ENCODE data around the gene MAPRE3.

MAPRE3 gene

GRCh38 chr2:26954135-26954534 is 16.3 kb upstream of the MAPRE3 start:
- no peaks in the 10 kb centered on the region for H3K36me3 ChIP-seq (ENCODE audit: control insufficient read depth, low read depth, low read length)
- H3K4me3 ChIP-seq (ENCODE audit: low read length), result no peak overlapping the region
- H3K27ac ChIP-seq (ENCODE audit: low read length), result no peak overlapping the region
- no peak overlapping the region for H3K9ac ChIP-seq (ENCODE audit: low read length)
- H3K27me3 ChIP-seq (ENCODE audit: control insufficient read depth, insufficient read depth, low read length), result no peaks in the 10 kb centered on the region
- H3K9me3 ChIP-seq (ENCODE audit: control insufficient read depth, low read depth, low read length), result no peaks in the 10 kb centered on the region
- no peaks in the 10 kb centered on the region for H3K4me1 ChIP-seq (ENCODE audit: control insufficient read depth, low read depth, low read length)

DNA sequence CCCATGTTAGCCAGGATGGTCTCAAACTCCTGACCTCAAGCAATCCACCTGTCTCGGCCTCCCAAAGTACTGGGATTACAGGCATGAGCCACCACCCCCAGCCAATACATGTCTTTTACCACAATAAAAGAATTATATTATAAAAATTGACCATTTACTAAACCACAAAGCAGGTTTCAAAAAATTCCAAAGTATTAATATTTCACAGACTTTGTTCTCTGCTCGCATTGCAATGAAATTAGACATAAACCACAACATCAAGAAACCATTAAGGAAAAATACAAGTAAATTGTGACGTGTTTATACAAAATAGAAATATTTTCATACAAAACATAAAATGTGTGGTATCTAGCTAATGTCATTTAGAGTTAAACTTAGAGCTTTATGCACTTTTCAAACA is 13.4 kb upstream of the MAPRE3 start:
- no peak overlapping the region for H3K4me3 ChIP-seq (ENCODE audit: low read length)

GRCh38 chr2:26957534-26957933 is 12.9 kb upstream of the MAPRE3 start:
- Histone ChIP-seq H3K4me3 (ENCODE audit: low read length) (no peak overlapping the region), H3K9ac (ENCODE audit: low read length) (no peak overlapping the region), H3K9me3 (ENCODE audit: control insufficient read depth, low read depth, low read length) (no peaks in the 10 kb centered on the region), H3K27me3 (ENCODE audit: control insufficient read depth, insufficient read depth, low read length) (no peaks in the 10 kb centered on the region), H3K36me3 (ENCODE audit: control insufficient read depth, low read depth, low read length) (no peaks in the 10 kb centered on the region), H3K4me1 (ENCODE audit: control insufficient read depth, low read depth, low read length) (no peaks in the 10 kb centered on the region), H3K27ac (ENCODE audit: low read length) (no peak overlapping the region)

More for the DNA sequence above, 13.4 kb upstream of the MAPRE3 start:
- Histone ChIP-seq H3K9me3 (ENCODE audit: control insufficient read depth, low read depth, low read length) (no peaks in the 10 kb centered on the region), H3K4me1 (ENCODE audit: control insufficient read depth, low read depth, low read length) (no peaks in the 10 kb centered on the region), H3K9ac (ENCODE audit: low read length) (no peak overlapping the region), H3K27me3 (ENCODE audit: control insufficient read depth, insufficient read depth, low read length) (no peaks in the 10 kb centered on the region), H3K27ac (ENCODE audit: low read length) (no peak overlapping the region), H3K36me3 (ENCODE audit: control insufficient read depth, low read depth, low read length) (no peaks in the 10 kb centered on the region)

DNA sequence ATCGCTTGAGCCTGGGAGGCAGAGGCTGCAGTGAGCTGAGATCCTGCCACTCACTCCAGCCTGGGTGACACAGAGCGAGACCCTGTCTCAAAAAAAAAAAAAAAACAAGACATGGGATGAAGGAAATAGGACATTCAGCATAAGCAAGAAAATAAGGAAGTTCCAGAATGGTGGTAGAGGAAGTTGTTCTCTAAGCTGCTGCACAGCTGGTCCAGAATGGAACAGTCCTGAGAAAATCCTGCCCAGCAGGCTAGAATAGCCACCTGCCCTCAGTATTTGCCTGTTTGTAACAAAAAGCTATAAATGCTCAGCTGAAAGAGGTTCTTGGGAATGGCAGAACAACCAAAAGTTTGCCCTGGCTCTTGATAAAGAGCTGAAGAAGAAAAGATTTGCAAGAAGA is 11.1 kb upstream of the MAPRE3 start:
- H3K9me3 ChIP-seq (ENCODE audit: control insufficient read depth, low read depth, low read length), result no peaks in the 10 kb centered on the region
- H3K27ac ChIP-seq (ENCODE audit: low read length), result no peak overlapping the region
- no peaks in the 10 kb centered on the region for H3K36me3 ChIP-seq (ENCODE audit: control insufficient read depth, low read depth, low read length)
- no peak overlapping the region for H3K4me3 ChIP-seq (ENCODE audit: low read length)
- no peaks in the 10 kb centered on the region for H3K4me1 ChIP-seq (ENCODE audit: control insufficient read depth, low read depth, low read length)
- H3K27me3 ChIP-seq (ENCODE audit: control insufficient read depth, insufficient read depth, low read length), result no peaks in the 10 kb centered on the region
- no peak overlapping the region for H3K9ac ChIP-seq (ENCODE audit: low read length)

DNA sequence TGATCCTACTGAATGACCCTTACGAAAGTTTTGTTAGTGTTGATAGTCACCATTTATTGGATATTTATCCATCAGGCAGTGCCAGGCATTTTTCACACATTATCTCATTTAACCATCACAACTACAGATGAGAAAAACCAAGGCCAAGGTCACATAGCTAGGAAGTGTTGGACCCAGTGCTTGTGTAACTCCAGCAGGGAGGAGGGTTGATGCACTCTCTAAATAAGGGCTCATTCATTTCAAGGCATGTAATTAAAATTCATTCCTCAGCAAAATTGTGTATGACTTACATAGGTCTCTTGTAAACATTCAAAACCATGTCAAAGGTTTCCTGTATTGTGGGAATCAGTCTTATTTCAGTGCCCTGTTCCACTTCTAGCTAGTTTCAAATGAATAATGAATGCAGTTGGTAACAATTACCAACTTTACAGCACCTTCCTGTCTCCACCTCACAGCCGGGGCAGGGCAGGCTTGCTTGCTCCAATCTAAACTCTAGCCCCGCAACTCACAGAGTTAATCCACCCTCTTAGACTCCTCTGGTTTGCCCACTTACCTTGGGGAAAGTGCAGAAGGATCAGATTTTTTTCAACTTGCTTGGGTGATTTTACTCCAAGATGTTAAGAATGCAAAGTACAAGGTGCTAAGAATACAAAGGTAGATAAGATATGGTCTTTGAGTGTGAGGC is 5.8 kb upstream of the MAPRE3 start:
- H3K9me3 ChIP-seq (ENCODE audit: control insufficient read depth, low read depth, low read length), result no peaks in the 10 kb centered on the region
- no peak overlapping the region for H3K9ac ChIP-seq (ENCODE audit: low read length)
- no peaks in the 10 kb centered on the region for H3K36me3 ChIP-seq (ENCODE audit: control insufficient read depth, low read depth, low read length)
- no peak overlapping the region for H3K27ac ChIP-seq (ENCODE audit: low read length)
- no peaks in the 10 kb centered on the region for H3K4me1 ChIP-seq (ENCODE audit: control insufficient read depth, low read depth, low read length)
- peaks cover 17% of the 10 kb centered on the region for H3K27me3 ChIP-seq (ENCODE audit: control insufficient read depth, insufficient read depth, low read length)
- H3K4me3 ChIP-seq (ENCODE audit: low read length), result no peak overlapping the region

DNA sequence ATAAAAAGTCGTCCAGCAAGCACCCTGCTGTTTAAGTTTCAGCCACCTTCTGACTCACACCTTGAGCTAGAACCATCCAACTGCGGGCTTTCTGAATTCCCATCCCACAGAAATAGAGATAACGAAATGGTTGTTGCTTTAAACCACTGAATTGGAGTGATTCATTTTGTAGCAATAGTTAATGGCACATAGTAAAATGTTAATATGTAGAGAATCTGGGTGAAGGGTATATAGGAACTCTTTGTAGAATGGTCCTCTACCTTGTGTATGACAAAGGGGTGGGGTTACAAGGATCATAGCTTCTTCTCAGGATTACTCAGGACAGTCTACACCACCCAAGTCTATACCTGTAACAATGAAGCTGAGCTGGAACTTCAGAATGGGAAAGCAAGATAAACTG is 2.4 kb upstream of the MAPRE3 start:
- no peaks in the 10 kb centered on the region for H3K4me1 ChIP-seq (ENCODE audit: control insufficient read depth, low read depth, low read length)
- H3K36me3 ChIP-seq (ENCODE audit: control insufficient read depth, low read depth, low read length), result no peaks in the 10 kb centered on the region
- H3K9me3 ChIP-seq (ENCODE audit: control insufficient read depth, low read depth, low read length), result no peaks in the 10 kb centered on the region
- no peak overlapping the region for H3K4me3 ChIP-seq (ENCODE audit: low read length)
- H3K27me3 ChIP-seq (ENCODE audit: control insufficient read depth, insufficient read depth, low read length), result peaks cover 33% of the 10 kb centered on the region
- H3K9ac ChIP-seq (ENCODE audit: low read length), result no peak overlapping the region
- no peak overlapping the region for H3K27ac ChIP-seq (ENCODE audit: low read length)

DNA sequence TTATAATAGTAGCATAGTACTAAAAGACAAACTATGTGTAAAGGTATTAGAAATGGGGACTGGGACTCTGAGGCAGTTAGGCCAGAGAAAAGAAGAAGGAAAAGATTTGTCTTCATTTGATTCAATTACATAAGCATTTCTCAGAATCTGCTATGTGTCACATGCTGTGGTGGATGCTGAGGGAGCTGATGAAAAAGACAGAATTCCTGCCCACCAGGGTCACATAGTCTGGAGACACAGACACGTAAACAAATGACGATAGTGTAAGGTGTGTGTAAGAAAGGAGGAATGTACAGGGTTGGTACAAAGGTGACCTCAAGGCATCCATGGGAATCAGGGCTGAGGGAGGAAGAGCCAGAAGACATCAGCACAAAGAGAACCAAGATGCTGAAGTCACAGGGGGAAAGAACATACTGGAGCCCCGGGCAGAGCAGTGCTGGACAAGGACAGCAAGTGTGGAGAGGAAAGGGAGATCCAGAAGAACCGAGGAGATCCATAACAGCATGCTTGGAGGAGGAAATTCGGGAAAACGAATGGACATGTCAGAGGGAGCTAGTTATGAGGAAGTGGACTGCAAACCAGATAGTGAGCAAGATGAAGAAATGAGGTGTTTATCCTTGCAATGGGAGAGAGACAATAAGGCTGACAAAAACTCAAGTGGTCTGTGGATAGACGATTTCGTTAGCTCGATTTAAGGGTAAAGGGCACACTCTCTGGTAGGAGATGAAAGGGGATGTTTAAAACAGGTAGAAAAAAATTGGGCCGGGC is 1.2 kb upstream of the MAPRE3 start:
- Histone ChIP-seq H3K9ac (ENCODE audit: low read length) (no peak overlapping the region), H3K36me3 (ENCODE audit: control insufficient read depth, low read depth, low read length) (no peaks in the 10 kb centered on the region), H3K27ac (ENCODE audit: low read length) (no peak overlapping the region), H3K9me3 (ENCODE audit: control insufficient read depth, low read depth, low read length) (no peaks in the 10 kb centered on the region), H3K4me1 (ENCODE audit: control insufficient read depth, low read depth, low read length) (no peaks in the 10 kb centered on the region), H3K27me3 (ENCODE audit: control insufficient read depth, insufficient read depth, low read length) (peaks cover 33% of the 10 kb centered on the region), H3K4me3 (ENCODE audit: low read length) (no peak overlapping the region)

DNA sequence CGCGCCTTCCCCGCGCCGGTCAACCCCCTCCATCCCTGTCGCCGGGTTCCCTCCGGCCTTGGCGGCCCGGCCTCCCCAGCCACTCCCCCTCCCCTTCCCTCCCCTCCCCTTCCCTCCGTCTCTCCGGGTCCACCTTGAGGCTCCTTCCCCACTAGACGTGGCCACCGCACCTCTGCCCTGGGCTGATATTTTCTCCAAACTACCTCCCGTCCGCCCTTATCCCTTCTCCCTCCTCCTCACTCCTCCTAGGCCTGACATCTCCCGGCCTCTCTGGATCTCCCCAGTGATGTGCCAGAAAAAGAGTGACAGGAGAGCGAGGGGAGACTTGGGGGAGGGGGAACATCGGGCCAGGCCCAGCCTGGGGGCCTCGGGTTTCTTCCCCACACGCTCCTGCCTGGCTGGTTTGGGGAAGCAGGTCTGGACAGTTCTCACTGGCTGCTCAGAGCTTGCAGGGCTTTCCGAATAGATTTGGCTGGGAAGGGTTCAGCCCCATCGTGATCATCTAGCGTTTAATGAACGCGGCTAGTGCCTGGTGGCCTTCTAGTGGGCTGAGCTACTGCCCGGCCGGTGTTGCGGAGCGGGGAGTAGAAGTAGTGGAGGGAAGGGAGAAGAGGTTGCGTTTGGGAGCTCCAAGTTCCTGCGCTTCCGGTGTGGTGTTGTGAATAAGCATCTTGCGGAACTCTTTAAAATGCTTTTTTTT is 641 bp downstream of the MAPRE3 start:
- H3K9me3 ChIP-seq (ENCODE audit: control insufficient read depth, low read depth, low read length), result no peaks in the 10 kb centered on the region
- no peaks in the 10 kb centered on the region for H3K36me3 ChIP-seq (ENCODE audit: control insufficient read depth, low read depth, low read length)
- peaks cover 17% of the 10 kb centered on the region for H3K4me1 ChIP-seq (ENCODE audit: control insufficient read depth, low read depth, low read length)
- H3K9ac ChIP-seq (ENCODE audit: low read length), result peak overlapping the region; percentile 17
- peak overlapping the region; percentile 83 for H3K4me3 ChIP-seq (ENCODE audit: low read length)
- peaks cover 33% of the 10 kb centered on the region for H3K27me3 ChIP-seq (ENCODE audit: control insufficient read depth, insufficient read depth, low read length)
- no peak overlapping the region for H3K27ac ChIP-seq (ENCODE audit: low read length)

GRCh38 chr2:26971911-26972786 is 1.7 kb downstream of the MAPRE3 start:
- Histone ChIP-seq H3K4me1 (ENCODE audit: control insufficient read depth, low read depth, low read length) (peaks cover 19% of the 10 kb centered on the region), H3K9ac (ENCODE audit: low read length) (no peak overlapping the region), H3K9me3 (ENCODE audit: control insufficient read depth, low read depth, low read length) (no peaks in the 10 kb centered on the region), H3K27me3 (ENCODE audit: control insufficient read depth, insufficient read depth, low read length) (peaks cover 33% of the 10 kb centered on the region), H3K4me3 (ENCODE audit: low read length) (peak overlapping the region; percentile 83), H3K27ac (ENCODE audit: low read length) (no peak overlapping the region), H3K36me3 (ENCODE audit: control insufficient read depth, low read depth, low read length) (no peaks in the 10 kb centered on the region)

DNA sequence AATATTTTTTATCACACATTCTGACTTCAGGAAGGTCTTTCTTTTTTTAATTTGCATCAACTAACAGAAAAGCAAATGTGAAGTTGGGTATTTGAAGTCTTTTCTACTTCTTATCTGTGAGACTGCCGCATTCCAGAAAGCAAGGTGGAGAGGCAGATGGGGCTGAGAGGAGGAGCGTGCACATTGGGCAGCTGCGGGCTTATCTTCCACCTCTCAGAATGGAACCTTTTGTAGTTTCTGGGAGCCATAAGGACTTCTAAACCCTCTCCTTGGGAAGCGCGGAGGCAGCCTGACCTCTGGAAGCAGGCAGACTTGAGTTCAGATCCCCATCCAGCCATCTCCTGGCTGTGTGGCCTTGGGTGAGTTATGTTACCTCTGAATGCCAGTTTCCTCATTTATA is 3.9 kb downstream of the MAPRE3 start:
- Histone ChIP-seq H3K4me3 (ENCODE audit: low read length) (no peak overlapping the region), H3K27me3 (ENCODE audit: control insufficient read depth, insufficient read depth, low read length) (peaks cover 19% of the 10 kb centered on the region), H3K9ac (ENCODE audit: low read length) (no peak overlapping the region), H3K9me3 (ENCODE audit: control insufficient read depth, low read depth, low read length) (no peaks in the 10 kb centered on the region), H3K4me1 (ENCODE audit: control insufficient read depth, low read depth, low read length) (peaks cover 19% of the 10 kb centered on the region), H3K27ac (ENCODE audit: low read length) (no peak overlapping the region), H3K36me3 (ENCODE audit: control insufficient read depth, low read depth, low read length) (no peaks in the 10 kb centered on the region)

DNA sequence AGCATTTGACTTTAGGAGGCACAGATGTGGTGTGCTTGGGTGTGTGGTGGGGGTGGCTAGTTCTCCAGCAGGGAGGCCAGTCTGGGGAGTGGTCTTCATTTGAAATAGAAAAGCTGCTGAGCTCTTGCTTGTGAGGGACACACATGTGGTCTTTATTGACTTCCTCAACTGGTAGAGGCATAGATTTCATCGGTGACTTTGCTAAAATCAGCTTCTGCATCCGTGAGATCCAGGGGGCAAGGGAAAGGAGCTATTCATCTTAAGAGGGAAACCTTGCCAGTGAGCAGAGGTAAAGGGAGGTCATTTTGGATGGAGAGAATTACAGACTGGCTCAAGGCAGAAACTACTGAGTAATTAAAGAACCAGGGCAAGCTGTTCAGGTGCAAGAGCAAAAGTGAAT is 4.7 kb downstream of the MAPRE3 start:
- Histone ChIP-seq H3K27me3 (ENCODE audit: control insufficient read depth, insufficient read depth, low read length) (peaks cover 16% of the 10 kb centered on the region), H3K4me1 (ENCODE audit: control insufficient read depth, low read depth, low read length) (peaks cover 19% of the 10 kb centered on the region), H3K27ac (ENCODE audit: low read length) (no peak overlapping the region), H3K9me3 (ENCODE audit: control insufficient read depth, low read depth, low read length) (no peaks in the 10 kb centered on the region), H3K4me3 (ENCODE audit: low read length) (no peak overlapping the region), H3K36me3 (ENCODE audit: control insufficient read depth, low read depth, low read length) (no peaks in the 10 kb centered on the region), H3K9ac (ENCODE audit: low read length) (no peak overlapping the region)

Data from iPS-18a (cell line).